Measurements from ENCODE around the gene FAM184A.

Gene FAM184A

DNA sequence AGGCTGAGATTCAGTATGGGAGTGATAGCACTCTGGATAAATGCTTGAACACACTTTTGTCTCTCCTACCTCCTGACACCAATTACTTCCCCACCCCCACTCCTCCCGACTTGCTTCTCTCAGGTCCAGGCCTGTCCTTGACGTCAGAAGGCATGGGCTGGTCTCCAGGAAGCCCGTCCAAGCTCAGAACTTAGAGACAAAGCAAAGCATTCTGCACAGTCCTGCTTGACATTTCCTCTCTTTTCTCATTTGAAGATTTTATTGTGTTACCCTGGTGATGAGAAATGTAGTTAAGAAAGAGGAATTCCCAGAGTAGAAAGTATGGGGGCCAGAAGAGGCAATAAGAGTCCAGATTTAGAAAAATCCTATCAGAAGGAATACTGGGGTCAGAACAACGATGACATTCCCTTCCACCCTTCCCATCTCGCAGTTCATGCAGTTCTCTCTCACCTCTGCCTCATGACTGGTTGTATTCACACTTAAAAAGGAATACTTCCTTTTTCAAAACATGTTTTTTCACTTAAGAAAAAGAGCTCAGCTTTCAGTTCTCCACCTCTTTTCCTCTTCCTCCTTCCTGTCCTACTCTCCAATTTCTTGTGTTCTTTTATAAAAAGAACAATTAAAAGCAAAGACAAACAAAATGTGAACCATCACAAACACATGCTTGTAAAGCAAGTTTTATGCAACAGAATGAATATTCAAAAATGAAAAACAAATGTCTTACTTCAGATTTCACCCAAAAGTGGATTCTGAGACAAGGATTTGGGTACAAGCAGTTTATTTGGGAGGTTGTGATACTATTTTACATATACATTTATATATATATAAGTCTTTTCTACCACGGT is 18.5 kb upstream of the FAM184A start:
- TF ChIP-seq, protein P1, sequence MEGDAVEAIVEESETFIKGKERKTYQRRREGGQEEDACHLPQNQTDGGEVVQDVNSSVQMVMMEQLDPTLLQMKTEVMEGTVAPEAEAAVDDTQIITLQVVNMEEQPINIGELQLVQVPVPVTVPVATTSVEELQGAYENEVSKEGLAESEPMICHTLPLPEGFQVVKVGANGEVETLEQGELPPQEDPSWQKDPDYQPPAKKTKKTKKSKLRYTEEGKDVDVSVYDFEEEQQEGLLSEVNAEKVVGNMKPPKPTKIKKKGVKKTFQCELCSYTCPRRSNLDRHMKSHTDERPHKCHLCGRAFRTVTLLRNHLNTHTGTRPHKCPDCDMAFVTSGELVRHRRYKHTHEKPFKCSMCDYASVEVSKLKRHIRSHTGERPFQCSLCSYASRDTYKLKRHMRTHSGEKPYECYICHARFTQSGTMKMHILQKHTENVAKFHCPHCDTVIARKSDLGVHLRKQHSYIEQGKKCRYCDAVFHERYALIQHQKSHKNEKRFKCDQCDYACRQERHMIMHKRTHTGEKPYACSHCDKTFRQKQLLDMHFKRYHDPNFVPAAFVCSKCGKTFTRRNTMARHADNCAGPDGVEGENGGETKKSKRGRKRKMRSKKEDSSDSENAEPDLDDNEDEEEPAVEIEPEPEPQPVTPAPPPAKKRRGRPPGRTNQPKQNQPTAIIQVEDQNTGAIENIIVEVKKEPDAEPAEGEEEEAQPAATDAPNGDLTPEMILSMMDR (IDR thresholded peaks at IDR 0.05; ENCODE audit: borderline replicate concordance, control extremely low read depth, extremely low read depth, insufficient read depth, missing control alignments) = no peak
- in situ Hi-C loops (cut with MboI; ENCODE audit: low sequenced_read_pairs, unreplicated experiment) = no loop called here
- DNase-seq (ENCODE audit: low spot score) = no peak

- in situ Hi-C loops (cut with MboI; ENCODE audit: low sequenced_read_pairs, unreplicated experiment) = no loop called here
- TF ChIP-seq, protein P1 (IDR thresholded peaks at IDR 0.05; ENCODE audit: borderline replicate concordance, control extremely low read depth, extremely low read depth, insufficient read depth, missing control alignments) = no peak
- no peak for DNase-seq (ENCODE audit: low spot score)
Observed at GRCh38 chr6:119090256-119090655, 11.8 kb upstream of the FAM184A start.

- DNase-seq (ENCODE audit: low spot score) = no peak
- TF ChIP-seq, protein P1 (IDR thresholded peaks at IDR 0.05; ENCODE audit: borderline replicate concordance, control extremely low read depth, extremely low read depth, insufficient read depth, missing control alignments) = no peak
- in situ Hi-C loops (cut with MboI; ENCODE audit: low sequenced_read_pairs, unreplicated experiment) = no loop called here
Observed at GRCh38 chr6:119084784-119085183, 6.3 kb upstream of the FAM184A start.

DNA sequence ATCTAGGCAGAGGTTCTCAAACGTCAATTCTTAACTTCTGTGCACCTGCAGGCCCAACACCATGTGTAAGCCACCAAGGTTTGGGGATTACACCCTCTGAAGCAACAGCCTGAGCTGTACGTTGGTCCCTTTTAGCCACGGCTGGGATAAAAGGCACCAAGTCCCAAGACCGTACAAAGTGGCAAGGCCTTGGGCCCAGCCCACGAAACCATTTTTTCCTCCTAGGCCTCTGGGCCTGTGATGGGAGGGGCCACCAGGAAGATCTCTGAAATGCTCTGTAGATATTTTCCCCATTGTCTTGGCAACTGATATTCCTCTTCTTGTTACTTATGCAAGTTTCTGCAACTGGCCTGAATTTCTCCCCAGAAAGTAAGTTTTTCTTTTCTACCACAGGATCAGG is 4.5 kb upstream of the FAM184A start:
- in situ Hi-C loops (cut with MboI; ENCODE audit: low sequenced_read_pairs, unreplicated experiment) = no loop called here
- TF ChIP-seq, protein P1 (IDR thresholded peaks at IDR 0.05; ENCODE audit: borderline replicate concordance, control extremely low read depth, extremely low read depth, insufficient read depth, missing control alignments) = no peak
- DNase-seq (ENCODE audit: low spot score) = no peak

DNA sequence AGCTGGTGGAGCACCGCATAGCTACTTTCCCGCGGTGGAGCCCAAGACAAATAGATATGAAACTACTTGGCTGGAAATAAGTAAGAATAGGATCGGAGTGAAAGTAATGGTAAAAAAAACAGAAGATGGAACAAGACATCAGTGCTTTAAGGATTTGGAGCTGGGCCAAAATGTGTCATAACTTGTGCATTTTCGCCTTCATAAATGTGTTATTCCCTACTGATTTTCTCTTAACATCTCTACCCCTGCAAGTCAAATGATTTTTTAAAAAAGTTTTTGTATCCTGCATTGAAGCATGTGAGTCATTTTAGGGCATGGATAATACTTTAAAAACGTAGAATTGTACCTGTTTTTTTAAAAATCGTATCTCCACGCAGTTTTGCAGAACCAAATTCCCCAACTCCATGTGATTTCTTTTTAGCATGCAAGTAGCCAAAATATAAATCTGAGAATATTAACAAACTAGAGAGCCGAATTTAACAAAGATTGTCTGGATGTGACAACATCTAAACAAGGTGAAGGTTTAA is 882 bp upstream of the FAM184A start:
- in situ Hi-C loops (cut with MboI; ENCODE audit: low sequenced_read_pairs, unreplicated experiment) = no loop called here
- TF ChIP-seq, protein P1 (IDR thresholded peaks at IDR 0.05; ENCODE audit: borderline replicate concordance, control extremely low read depth, extremely low read depth, insufficient read depth, missing control alignments) = no peak
- no peak for DNase-seq (ENCODE audit: low spot score)

- TF ChIP-seq, protein P1 (IDR thresholded peaks at IDR 0.05; ENCODE audit: borderline replicate concordance, control extremely low read depth, extremely low read depth, insufficient read depth, missing control alignments) = no peak
- in situ Hi-C loops (cut with MboI; ENCODE audit: low sequenced_read_pairs, unreplicated experiment) = no loop called here
- peak; percentile 36 for DNase-seq (ENCODE audit: low spot score)
Observed at GRCh38 chr6:119077643-119078375, 655 bp downstream of the FAM184A start.

All from GM13976 (cell line).